HEK293 (cell line): Measurements from ENCODE around the gene FOXG1.
A peak's percentile ranks its signal among the peaks of the same experiment; 100 is the strongest.

Experiments used
- CTCF ChIA-PET: fragments of 350-600 bp; formaldehyde crosslinking; extraction: SDS; loops from one replicate; lab custom pipeline; 2021; ENCODE audit warnings: antibody characterized with exemption; lab: Yijun Ruan, JAX
- POLR2A ChIA-PET: fragments of 300-600 bp; formaldehyde crosslinking; extraction: SDS; loops from one replicate; lab custom pipeline; 2020; ENCODE audit warnings: antibody characterized with exemption, inconsistent platforms; lab: Yijun Ruan, JAX
- H3K27ac ChIP-seq: fragments of 200-500 bp; sonication (Bioruptor generic); 2 replicates; pipeline ENCODE4 v1.5.1; 2014; ENCODE audit warnings: low read depth, low read length, control low read depth, inconsistent platforms; ENCODE audit errors: extremely low read depth
- H3K36me3 ChIP-seq, 2 experiments: fragments of 200-500 bp in 1 of 2; sonication (Bioruptor generic) in 1 of 2; 1 replicate in 1 of 2; 2 replicates in 1 of 2; pipeline ENCODE4 v1.5.1; 2014 to 2017; ENCODE audit warnings: inconsistent platforms in 2 of 2, low read length in 2 of 2; ENCODE audit not compliant: control insufficient read depth in 2 of 2, insufficient read depth in 1 of 2
- H3K4me1 ChIP-seq: fragments of 200-500 bp; sonication (Bioruptor generic); 2 replicates; pipeline ENCODE4 v1.5.1; 2014; ENCODE audit warnings: mild to moderate bottlenecking, low read length, inconsistent platforms; ENCODE audit not compliant: control insufficient read depth, insufficient read depth
- H3K4me3 ChIP-seq: 2 replicates; pipeline ENCODE4 v1.5.1; 2011; ENCODE audit warnings: low read depth, mild to moderate bottlenecking, control low read depth, low read length, moderate library complexity
- H3K9me3 ChIP-seq: fragments of 200-500 bp; sonication (Bioruptor generic); 2 replicates; pipeline ENCODE4 v1.5.1; 2014; ENCODE audit warnings: low read depth, low read length, inconsistent platforms; ENCODE audit not compliant: control insufficient read depth, insufficient read depth
- SETDB1 ChIP-seq: IDR thresholded peaks from one replicate; pipeline ENCODE4 v1.6.1; 2017; ENCODE audit warnings: mild to moderate bottlenecking, low read length, moderate library complexity, mixed read lengths; ENCODE audit not compliant: insufficient read length
- ZBTB8A ChIP-seq: fragments of 450-650 bp; formaldehyde crosslinking; IDR thresholded peaks from 2 replicates; pipeline ENCODE4 v1.5.1; 2016; ENCODE audit warnings: missing biosample characterization, missing genetic modification characterization
- ZNF112 ChIP-seq: fragments of 450-650 bp; formaldehyde crosslinking; IDR thresholded peaks from 2 replicates; pipeline ENCODE4 v1.5.0; 2017; ENCODE audit warnings: missing biosample characterization, missing genetic modification characterization
- ZNF146 ChIP-seq: fragments of 450-650 bp; formaldehyde crosslinking; IDR thresholded peaks from 2 replicates; pipeline ENCODE4 v1.5.1; 2016; ENCODE audit warnings: missing biosample characterization, missing genetic modification characterization
- ZNF214 ChIP-seq: fragments of 450-650 bp; formaldehyde crosslinking; IDR thresholded peaks from 2 replicates; pipeline ENCODE4 v1.5.1; 2017; ENCODE audit warnings: missing biosample characterization, mild to moderate bottlenecking, missing genetic modification characterization, borderline replicate concordance
- ZNF266 ChIP-seq: fragments of 450-650 bp; formaldehyde crosslinking; IDR thresholded peaks from 2 replicates; pipeline ENCODE4 v1.5.1; 2016; ENCODE audit warnings: missing biosample characterization, missing genetic modification characterization, low read depth
- ZNF324 ChIP-seq: fragments of 450-650 bp; formaldehyde crosslinking; IDR thresholded peaks from 2 replicates; pipeline ENCODE4 v1.5.1; 2016; ENCODE audit warnings: missing biosample characterization, missing genetic modification characterization
- ZNF473 ChIP-seq: fragments of 450-650 bp; formaldehyde crosslinking; IDR thresholded peaks from 2 replicates; pipeline ENCODE4 v1.5.1; 2017; ENCODE audit warnings: missing biosample characterization, missing genetic modification characterization
- ZNF544 ChIP-seq: fragments of 450-650 bp; formaldehyde crosslinking; IDR thresholded peaks from 2 replicates; pipeline ENCODE4 v1.5.0; 2017; ENCODE audit warnings: missing biosample characterization, missing genetic modification characterization
- ZNF558 ChIP-seq: fragments of 450-650 bp; formaldehyde crosslinking; IDR thresholded peaks from 2 replicates; pipeline ENCODE4 v1.5.1; 2016; ENCODE audit warnings: missing biosample characterization, missing genetic modification characterization
- ZNF585B ChIP-seq: fragments of 450-650 bp; formaldehyde crosslinking; IDR thresholded peaks from 2 replicates; pipeline ENCODE4 v1.5.1; 2016; ENCODE audit warnings: missing biosample characterization, missing genetic modification characterization
- ZNF654 ChIP-seq: fragments of 450-650 bp; formaldehyde crosslinking; IDR thresholded peaks from 2 replicates; pipeline ENCODE4 v1.5.1; 2016; ENCODE audit warnings: low read depth, missing biosample characterization, missing genetic modification characterization
- ZNF747 ChIP-seq: fragments of 450-650 bp; formaldehyde crosslinking; IDR thresholded peaks from 2 replicates; pipeline ENCODE4 v1.5.1; 2016; ENCODE audit warnings: missing biosample characterization, missing genetic modification characterization
- ZNF791 ChIP-seq: fragments of 450-650 bp; formaldehyde crosslinking; IDR thresholded peaks from 2 replicates; pipeline ENCODE4 v1.5.1; 2016; ENCODE audit warnings: missing biosample characterization, missing genetic modification characterization
- ZXDB ChIP-seq: fragments of 450-650 bp; formaldehyde crosslinking; IDR thresholded peaks from 2 replicates; pipeline ENCODE4 v1.5.1; 2016; ENCODE audit warnings: missing biosample characterization, missing genetic modification characterization
- TF ChIP-seq, protein P1 (sequence below): fragments of 450-650 bp; formaldehyde crosslinking; IDR thresholded peaks from 2 replicates; pipeline ENCODE4 v1.5.1; 2016; ENCODE audit warnings: missing biosample characterization, missing genetic modification characterization
- TF ChIP-seq, protein P2 (sequence below): fragments of 450-650 bp; formaldehyde crosslinking; IDR thresholded peaks from 2 replicates; pipeline ENCODE4; 2016; ENCODE audit warnings: missing biosample characterization, missing genetic modification characterization
- TF ChIP-seq, protein P3 (sequence below): IDR thresholded peaks from 2 replicates; pipeline ENCODE4 v1.6.1; 2011; ENCODE audit warnings: mild to moderate bottlenecking, low read depth, low read length, borderline replicate concordance
- TF ChIP-seq, protein P4 (sequence below): fragments of 450-650 bp; formaldehyde crosslinking; IDR thresholded peaks from 2 replicates; pipeline ENCODE4 v1.5.1; 2016; ENCODE audit warnings: missing biosample characterization, missing genetic modification characterization, borderline replicate concordance
- TF ChIP-seq, protein P5 (sequence below): fragments of 450-650 bp; formaldehyde crosslinking; IDR thresholded peaks from 2 replicates; pipeline ENCODE4 v1.5.1; 2016; ENCODE audit warnings: missing biosample characterization, missing genetic modification characterization

Gene FOXG1

DNA sequence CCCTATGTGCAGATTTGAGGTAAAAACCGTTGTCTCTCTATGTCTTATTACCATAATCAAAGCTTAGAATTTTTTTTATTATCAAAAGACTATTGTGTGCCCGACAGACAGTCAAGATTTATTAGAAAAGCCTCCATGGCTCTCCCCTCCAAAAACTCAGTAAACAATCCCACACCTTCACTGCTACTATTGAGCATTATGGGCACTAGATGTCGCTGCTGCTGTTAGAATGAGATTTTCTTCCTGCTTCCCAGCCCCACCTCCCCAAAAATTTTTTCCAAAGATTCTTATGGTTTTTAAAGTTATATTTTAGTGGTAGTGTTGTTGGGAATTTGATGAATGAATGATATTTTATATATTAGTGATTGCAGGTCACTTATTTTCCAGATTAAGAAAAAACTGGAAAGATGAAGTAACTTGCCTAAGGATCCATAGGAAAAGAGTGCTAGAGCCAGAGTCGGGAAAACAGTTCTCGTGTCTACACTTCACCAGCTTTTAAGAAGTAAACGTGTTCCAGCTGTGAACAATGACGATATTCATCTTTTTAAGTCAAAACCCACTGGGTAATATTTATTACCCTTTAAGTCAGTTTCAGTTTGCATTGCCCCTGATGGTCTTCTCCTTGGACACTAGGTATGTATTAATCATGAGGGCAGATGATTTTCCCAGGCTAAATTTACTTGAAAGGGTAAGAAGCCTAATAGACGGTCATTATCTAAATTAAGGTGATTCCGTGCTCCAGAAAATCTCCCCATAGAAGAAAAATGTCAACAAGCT is 12.2 kb upstream of the FOXG1 start (continued):
- TF ChIP-seq, protein P1, sequence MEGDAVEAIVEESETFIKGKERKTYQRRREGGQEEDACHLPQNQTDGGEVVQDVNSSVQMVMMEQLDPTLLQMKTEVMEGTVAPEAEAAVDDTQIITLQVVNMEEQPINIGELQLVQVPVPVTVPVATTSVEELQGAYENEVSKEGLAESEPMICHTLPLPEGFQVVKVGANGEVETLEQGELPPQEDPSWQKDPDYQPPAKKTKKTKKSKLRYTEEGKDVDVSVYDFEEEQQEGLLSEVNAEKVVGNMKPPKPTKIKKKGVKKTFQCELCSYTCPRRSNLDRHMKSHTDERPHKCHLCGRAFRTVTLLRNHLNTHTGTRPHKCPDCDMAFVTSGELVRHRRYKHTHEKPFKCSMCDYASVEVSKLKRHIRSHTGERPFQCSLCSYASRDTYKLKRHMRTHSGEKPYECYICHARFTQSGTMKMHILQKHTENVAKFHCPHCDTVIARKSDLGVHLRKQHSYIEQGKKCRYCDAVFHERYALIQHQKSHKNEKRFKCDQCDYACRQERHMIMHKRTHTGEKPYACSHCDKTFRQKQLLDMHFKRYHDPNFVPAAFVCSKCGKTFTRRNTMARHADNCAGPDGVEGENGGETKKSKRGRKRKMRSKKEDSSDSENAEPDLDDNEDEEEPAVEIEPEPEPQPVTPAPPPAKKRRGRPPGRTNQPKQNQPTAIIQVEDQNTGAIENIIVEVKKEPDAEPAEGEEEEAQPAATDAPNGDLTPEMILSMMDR (tag by site-specific recombination) = 0 out of 2 replicates have a peak, but pooled peaks have one; percentile 31
- TF ChIP-seq ZXDB (tag by site-specific recombination) (no peak), ZNF112 (tag by site-specific recombination) (no peak), ZNF473 (tag by site-specific recombination) (no peak), ZNF747 (tag by site-specific recombination) (no peak), ZNF214 (no peak), SETDB1 (no peak), ZNF654 (tag by site-specific recombination) (peak; percentile 83)
- TF ChIP-seq, all 188 proteins: peak for 3

DNA sequence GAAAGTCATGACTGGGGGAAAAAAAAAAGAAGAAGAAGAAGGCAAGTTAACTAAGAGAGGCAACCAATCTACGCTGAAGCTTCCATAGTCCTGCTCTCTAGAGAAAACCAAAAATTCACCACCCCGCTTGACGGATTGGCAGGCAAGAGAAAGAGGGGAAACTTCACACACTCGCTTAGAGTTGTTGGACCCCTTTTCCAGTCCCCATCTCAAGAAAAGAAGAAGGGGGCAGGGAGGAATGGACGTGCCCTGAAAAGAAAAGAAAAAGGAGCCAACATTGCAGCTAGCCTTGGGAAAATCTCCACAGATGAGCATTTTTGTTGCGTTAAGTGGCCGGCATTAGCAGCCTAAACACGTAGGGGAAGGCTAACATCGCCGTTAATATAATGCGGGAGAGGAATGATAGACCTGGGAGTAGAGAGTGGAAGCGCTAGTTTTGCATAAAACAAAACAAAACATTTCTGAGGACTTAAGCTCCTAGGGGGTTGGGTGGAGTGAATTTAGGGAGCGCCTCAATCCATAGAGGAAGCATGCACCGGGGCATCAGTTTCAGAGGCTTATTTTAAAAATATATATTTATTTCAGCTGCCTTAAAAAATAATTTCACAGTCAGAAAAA is 11.3 kb upstream of the FOXG1 start:
- no peak for TF ChIP-seq ZBTB8A (tag by site-specific recombination)
- no peak for TF ChIP-seq ZNF791
- TF ChIP-seq, protein P2, sequence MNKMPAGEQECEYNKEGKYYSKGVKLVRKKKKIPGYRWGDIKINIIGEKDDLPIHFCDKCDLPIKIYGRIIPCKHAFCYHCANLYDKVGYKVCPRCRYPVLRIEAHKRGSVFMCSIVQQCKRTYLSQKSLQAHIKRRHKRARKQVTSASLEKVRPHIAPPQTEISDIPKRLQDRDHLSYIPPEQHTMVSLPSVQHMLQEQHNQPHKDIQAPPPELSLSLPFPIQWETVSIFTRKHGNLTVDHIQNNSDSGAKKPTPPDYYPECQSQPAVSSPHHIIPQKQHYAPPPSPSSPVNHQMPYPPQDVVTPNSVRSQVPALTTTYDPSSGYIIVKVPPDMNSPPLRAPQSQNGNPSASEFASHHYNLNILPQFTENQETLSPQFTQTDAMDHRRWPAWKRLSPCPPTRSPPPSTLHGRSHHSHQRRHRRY (tag by site-specific recombination) = no peak
- TF ChIP-seq ZNF558 (tag by site-specific recombination) = no peak
- no peak for TF ChIP-seq ZNF146 (tag by site-specific recombination)
- TF ChIP-seq ZNF544 (tag by site-specific recombination) = no peak
- TF ChIP-seq ZNF324 (tag by site-specific recombination) = no peak
- TF ChIP-seq, protein P3, sequence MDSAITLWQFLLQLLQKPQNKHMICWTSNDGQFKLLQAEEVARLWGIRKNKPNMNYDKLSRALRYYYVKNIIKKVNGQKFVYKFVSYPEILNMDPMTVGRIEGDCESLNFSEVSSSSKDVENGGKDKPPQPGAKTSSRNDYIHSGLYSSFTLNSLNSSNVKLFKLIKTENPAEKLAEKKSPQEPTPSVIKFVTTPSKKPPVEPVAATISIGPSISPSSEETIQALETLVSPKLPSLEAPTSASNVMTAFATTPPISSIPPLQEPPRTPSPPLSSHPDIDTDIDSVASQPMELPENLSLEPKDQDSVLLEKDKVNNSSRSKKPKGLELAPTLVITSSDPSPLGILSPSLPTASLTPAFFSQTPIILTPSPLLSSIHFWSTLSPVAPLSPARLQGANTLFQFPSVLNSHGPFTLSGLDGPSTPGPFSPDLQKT = no peak
- TF ChIP-seq, protein P4, sequence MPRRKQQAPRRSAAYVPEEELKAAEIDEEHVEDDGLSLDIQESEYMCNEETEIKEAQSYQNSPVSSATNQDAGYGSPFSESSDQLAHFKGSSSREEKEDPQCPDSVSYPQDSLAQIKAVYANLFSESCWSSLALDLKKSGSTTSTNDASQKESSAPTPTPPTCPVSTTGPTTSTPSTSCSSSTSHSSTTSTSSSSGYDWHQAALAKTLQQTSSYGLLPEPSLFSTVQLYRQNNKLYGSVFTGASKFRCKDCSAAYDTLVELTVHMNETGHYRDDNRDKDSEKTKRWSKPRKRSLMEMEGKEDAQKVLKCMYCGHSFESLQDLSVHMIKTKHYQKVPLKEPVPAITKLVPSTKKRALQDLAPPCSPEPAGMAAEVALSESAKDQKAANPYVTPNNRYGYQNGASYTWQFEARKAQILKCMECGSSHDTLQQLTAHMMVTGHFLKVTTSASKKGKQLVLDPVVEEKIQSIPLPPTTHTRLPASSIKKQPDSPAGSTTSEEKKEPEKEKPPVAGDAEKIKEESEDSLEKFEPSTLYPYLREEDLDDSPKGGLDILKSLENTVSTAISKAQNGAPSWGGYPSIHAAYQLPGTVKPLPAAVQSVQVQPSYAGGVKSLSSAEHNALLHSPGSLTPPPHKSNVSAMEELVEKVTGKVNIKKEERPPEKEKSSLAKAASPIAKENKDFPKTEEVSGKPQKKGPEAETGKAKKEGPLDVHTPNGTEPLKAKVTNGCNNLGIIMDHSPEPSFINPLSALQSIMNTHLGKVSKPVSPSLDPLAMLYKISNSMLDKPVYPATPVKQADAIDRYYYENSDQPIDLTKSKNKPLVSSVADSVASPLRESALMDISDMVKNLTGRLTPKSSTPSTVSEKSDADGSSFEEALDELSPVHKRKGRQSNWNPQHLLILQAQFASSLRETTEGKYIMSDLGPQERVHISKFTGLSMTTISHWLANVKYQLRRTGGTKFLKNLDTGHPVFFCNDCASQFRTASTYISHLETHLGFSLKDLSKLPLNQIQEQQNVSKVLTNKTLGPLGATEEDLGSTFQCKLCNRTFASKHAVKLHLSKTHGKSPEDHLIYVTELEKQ (tag by site-specific recombination) = no peak
- no peak for TF ChIP-seq ZNF585B (tag by site-specific recombination)
- TF ChIP-seq ZNF266 (tag by site-specific recombination) = no peak
- TF ChIP-seq, protein P1 (tag by site-specific recombination) = no peak
- TF ChIP-seq, protein P5, sequence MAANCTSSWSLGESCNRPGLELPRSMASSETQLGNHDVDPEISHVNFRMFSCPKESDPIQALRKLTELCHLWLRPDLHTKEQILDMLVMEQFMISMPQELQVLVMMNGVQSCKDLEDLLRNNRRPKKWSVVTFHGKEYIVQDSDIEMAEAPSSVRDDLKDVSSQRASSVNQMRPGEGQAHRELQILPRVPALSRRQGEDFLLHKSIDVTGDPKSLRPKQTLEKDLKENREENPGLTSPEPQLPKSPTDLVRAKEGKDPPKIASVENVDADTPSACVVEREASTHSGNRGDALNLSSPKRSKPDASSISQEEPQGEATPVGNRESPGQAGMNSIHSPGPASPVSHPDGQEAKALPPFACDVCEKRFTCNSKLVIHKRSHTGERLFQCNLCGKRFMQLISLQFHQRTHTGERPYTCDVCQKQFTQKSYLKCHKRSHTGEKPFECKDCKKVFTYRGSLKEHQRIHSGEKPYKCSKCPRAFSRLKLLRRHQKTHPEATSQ (tag by site-specific recombination) = no peak
- POLR2A ChIA-PET = no interaction called here

More for the DNA sequence above, 11.3 kb upstream of the FOXG1 start:
- Histone ChIP-seq H3K9me3 (no peaks in the 10 kb centered on the region), H3K36me3 (no peaks in the 10 kb centered on the region), H3K27ac (no peak overlapping the region), H3K4me3 (no peak overlapping the region), H3K4me1 (no peaks in the 10 kb centered on the region)
- CTCF ChIA-PET = interaction anchor here (0.6 to 4.5 kb wide), 21 partner anchors 8 to 1815 kb away, joined by 3 to 20 read pairs (median 4); no protein-coding TSS in a partner anchor
